Measurements from ENCODE around the gene PTOV1. TPM values are rescaled to one million over a fixed set of nuclear protein-coding genes. Genes with fewer than 3 reads are reported as not detected.

The PTOV1 gene
- total RNA-seq, 1 experiment from 2014 or later: 114 TPM

- ChIA-PET CTCF (no interaction called here), POLR2A (no interaction called here)
- Histone ChIP-seq H3K27ac (ENCODE audit: low read length) (peak overlapping the region; percentile 23; the same call in 1 of the 2 replicates), H3K9me3 (ENCODE audit: control insufficient read depth, insufficient read depth, low read depth, low read length) (no peaks in the 10 kb centered on the region), H3K27me3 (ENCODE audit: control insufficient read depth, insufficient read depth, low read length) (no peaks in the 10 kb centered on the region), H3K36me3 (ENCODE audit: control insufficient read depth, insufficient read depth, low read length) (no peaks in the 10 kb centered on the region), H3K4me1 (ENCODE audit: control insufficient read depth, insufficient read depth, low read length) (peaks cover 28% of the 10 kb centered on the region), H3K4me3 (ENCODE audit: low read depth in 2 of 2, low read length in 2 of 2) (no peak overlapping the region)
- ATAC-seq (no peak), DNase-seq (ENCODE audit: low read depth, low spot score) (no peak)
- TF ChIP-seq SIN3A (IDR thresholded peaks at IDR 0.05; ENCODE audit: borderline replicate concordance, insufficient read depth, low read depth, low read length) (no peak), CTCF (IDR thresholded peaks at IDR 0.05) (no peak), TCF7L2 (IDR thresholded peaks at IDR 0.05; ENCODE audit: low read depth, low read length) (no peak), POLR2AphosphoS5 (IDR thresholded peaks at IDR 0.05; ENCODE audit: low read depth, low read length) (no peak)
- intact Hi-C loops (cut with micrococcal nuclease; ENCODE audit: unreplicated experiment) (no loop called here), in situ Hi-C loops (cut with HindIII; ENCODE audit: low pct_unique_long_range_greater_than_20kb, low sequenced_read_pairs) (no loop called here)
- no TSS peak for BruUV-seq (replicated peaks)
Observed at GRCh38 chr19:49854378-49855263, 3.7 kb downstream of the PTOV1 start.

GRCh38 chr19:49855277-49855675 is 4.3 kb downstream of the PTOV1 start:
- no peaks in the 10 kb centered on the region for H3K27me3 ChIP-seq (ENCODE audit: control insufficient read depth, insufficient read depth, low read length)
- no peaks in the 10 kb centered on the region for H3K9me3 ChIP-seq (ENCODE audit: control insufficient read depth, insufficient read depth, low read depth, low read length)
- H3K4me1 ChIP-seq (ENCODE audit: control insufficient read depth, insufficient read depth, low read length): peaks cover 33% of the 10 kb centered on the region
- peak overlapping the region; percentile 39; the same call in 1 of the 2 replicates for H3K27ac ChIP-seq (ENCODE audit: low read length)
- DNase-seq (ENCODE audit: low read depth, low spot score): no peak
- no peaks in the 10 kb centered on the region for H3K36me3 ChIP-seq (ENCODE audit: control insufficient read depth, insufficient read depth, low read length)
- TF ChIP-seq CTCF (IDR thresholded peaks at IDR 0.05) (no peak), POLR2AphosphoS5 (IDR thresholded peaks at IDR 0.05; ENCODE audit: low read depth, low read length) (no peak), SIN3A (IDR thresholded peaks at IDR 0.05; ENCODE audit: borderline replicate concordance, insufficient read depth, low read depth, low read length) (no peak), REST (IDR thresholded peaks at IDR 0.05; ENCODE audit: insufficient read depth in 1 of 2, low read depth in 2 of 2, low read length in 1 of 2) (no peak), TCF7L2 (IDR thresholded peaks at IDR 0.05; ENCODE audit: low read depth, low read length) (no peak)
- in situ Hi-C loops (cut with HindIII; ENCODE audit: low pct_unique_long_range_greater_than_20kb, low sequenced_read_pairs) (no loop called here), intact Hi-C loops (cut with micrococcal nuclease; ENCODE audit: unreplicated experiment) (no loop called here)
- ATAC-seq: no peak
- BruUV-seq (replicated peaks): no TSS peak
- CTCF ChIA-PET: no interaction called here
- no peak overlapping the region for H3K4me3 ChIP-seq (ENCODE audit: low read depth in 2 of 2, low read length in 2 of 2)
- POLR2A ChIA-PET: no interaction called here
